Measurements from ENCODE around the gene SLC26A3.

GRCh38 chr7:107723255-107723654 lies 79.8 kb downstream of the SLC26A3 start:
- TF ChIP-seq POLR2AphosphoS5 (IDR thresholded peaks at IDR 0.05), result no peak
- no peak for TF ChIP-seq CTCF (IDR thresholded peaks at IDR 0.05)
- no peak for TF ChIP-seq POLR2A (IDR thresholded peaks at IDR 0.05)
